ENCODE measurements around the gene VPS35. TPM values are rescaled to one million over a fixed set of nuclear protein-coding genes. Genes with fewer than 3 reads are reported as not detected.
"Not testable (repeated sequence)": the region's sequence is repeated elsewhere in the genome, so short reads cannot be mapped to it uniquely, and the experiment has no call there.

VPS35 gene
- total RNA-seq, 1 donor from 2014 or later = 63.3 TPM

- H3K27ac ChIP-seq = no peak overlapping the region
- no peaks in the 10 kb centered on the region for H3K27me3 ChIP-seq
- H3K4me1 ChIP-seq = no peaks in the 10 kb centered on the region
- no peaks in the 10 kb centered on the region for H3K36me3 ChIP-seq
- no peak for DNase-seq (ENCODE audit: extremely low spot score in 2 of 2)
- intact Hi-C loops (cut with DNase I) = no loop called here
- no peak for TF ChIP-seq CTCF (IDR thresholded peaks at IDR 0.05)
- no peaks in the 10 kb centered on the region for H3K9me3 ChIP-seq
- H3K4me3 ChIP-seq = no peak overlapping the region
These were observed 49.7 kb downstream of the VPS35 start for GRCh38 chr16:46638947-46639925.

GRCh38 chr16:46632778-46633733 lies 55.9 kb downstream of the VPS35 start:
- Histone ChIP-seq H3K27me3 (no peaks in the 10 kb centered on the region), H3K36me3 (no peaks in the 10 kb centered on the region), H3K9me3 (no peaks in the 10 kb centered on the region), H3K27ac (no peak overlapping the region), H3K4me1 (no peaks in the 10 kb centered on the region), H3K4me3 (no peak overlapping the region)
- no peak for DNase-seq (ENCODE audit: extremely low spot score in 2 of 2)
- no peak for TF ChIP-seq POLR2A (IDR thresholded peaks at IDR 0.05)
- TF ChIP-seq CTCF (IDR thresholded peaks at IDR 0.05) = no peak
- no peak for TF ChIP-seq POLR2AphosphoS5 (IDR thresholded peaks at IDR 0.05; ENCODE audit: insufficient read depth in 1 of 2, low read depth in 1 of 2)
- intact Hi-C loops (cut with DNase I) = no loop called here

GRCh38 chr16:46629331-46630219 lies 59.4 kb downstream of the VPS35 start:
- no peaks in the 10 kb centered on the region for H3K36me3 ChIP-seq
- intact Hi-C loops (cut with DNase I) = no loop called here
- no peak overlapping the region for H3K4me3 ChIP-seq
- H3K27me3 ChIP-seq = no peaks in the 10 kb centered on the region
- no peaks in the 10 kb centered on the region for H3K9me3 ChIP-seq
- H3K4me1 ChIP-seq = no peaks in the 10 kb centered on the region
- peak overlapping the region; percentile 16 for H3K27ac ChIP-seq
- TF ChIP-seq POLR2A (IDR thresholded peaks at IDR 0.05) (no peak), CTCF (IDR thresholded peaks at IDR 0.05) (no peak), POLR2AphosphoS5 (IDR thresholded peaks at IDR 0.05; ENCODE audit: insufficient read depth in 1 of 2, low read depth in 1 of 2) (no peak)
- no peak for DNase-seq (ENCODE audit: extremely low spot score in 2 of 2)

- no peaks in the 10 kb centered on the region for H3K36me3 ChIP-seq
- TF ChIP-seq POLR2A (IDR thresholded peaks at IDR 0.05) (no peak), POLR2AphosphoS5 (IDR thresholded peaks at IDR 0.05; ENCODE audit: insufficient read depth in 1 of 2, low read depth in 1 of 2) (no peak), CTCF (IDR thresholded peaks at IDR 0.05) (no peak)
- H3K27ac ChIP-seq = no peak overlapping the region
- no peaks in the 10 kb centered on the region for H3K27me3 ChIP-seq
- no peak overlapping the region for H3K4me3 ChIP-seq
- no peaks in the 10 kb centered on the region for H3K4me1 ChIP-seq
- intact Hi-C loops (cut with DNase I) = no loop called here
- DNase-seq (ENCODE audit: extremely low spot score in 2 of 2) = no peak
- no peaks in the 10 kb centered on the region for H3K9me3 ChIP-seq
These were observed 61.2 kb downstream of the VPS35 start for GRCh38 chr16:46627746-46628145.

GRCh38 chr16:46626681-46627080 lies 62.3 kb downstream of the VPS35 start:
- H3K27ac ChIP-seq; H3K9me3 ChIP-seq; DNase-seq (ENCODE audit: extremely low spot score in 2 of 2); H3K36me3 ChIP-seq; intact Hi-C loops (cut with DNase I); H3K4me3 ChIP-seq; H3K4me1 ChIP-seq; H3K27me3 ChIP-seq: not testable (repeated sequence)

GRCh38 chr16:46624862-46625261 lies 64.1 kb downstream of the VPS35 start:
- H3K9me3 ChIP-seq; H3K4me1 ChIP-seq; H3K4me3 ChIP-seq; H3K36me3 ChIP-seq; H3K27me3 ChIP-seq; DNase-seq (ENCODE audit: extremely low spot score in 2 of 2); intact Hi-C loops (cut with DNase I); H3K27ac ChIP-seq: not testable (repeated sequence)

- H3K4me1 ChIP-seq; intact Hi-C loops (cut with DNase I); H3K9me3 ChIP-seq; H3K36me3 ChIP-seq; H3K4me3 ChIP-seq; H3K27ac ChIP-seq; DNase-seq (ENCODE audit: extremely low spot score in 2 of 2); H3K27me3 ChIP-seq: not testable (repeated sequence)
These were observed 65.3 kb downstream of the VPS35 start for GRCh38 chr16:46623707-46624106.

All from vagina (tissue), 2 donors.